ENCODE measurements around the gene UHRF1.

DNA sequence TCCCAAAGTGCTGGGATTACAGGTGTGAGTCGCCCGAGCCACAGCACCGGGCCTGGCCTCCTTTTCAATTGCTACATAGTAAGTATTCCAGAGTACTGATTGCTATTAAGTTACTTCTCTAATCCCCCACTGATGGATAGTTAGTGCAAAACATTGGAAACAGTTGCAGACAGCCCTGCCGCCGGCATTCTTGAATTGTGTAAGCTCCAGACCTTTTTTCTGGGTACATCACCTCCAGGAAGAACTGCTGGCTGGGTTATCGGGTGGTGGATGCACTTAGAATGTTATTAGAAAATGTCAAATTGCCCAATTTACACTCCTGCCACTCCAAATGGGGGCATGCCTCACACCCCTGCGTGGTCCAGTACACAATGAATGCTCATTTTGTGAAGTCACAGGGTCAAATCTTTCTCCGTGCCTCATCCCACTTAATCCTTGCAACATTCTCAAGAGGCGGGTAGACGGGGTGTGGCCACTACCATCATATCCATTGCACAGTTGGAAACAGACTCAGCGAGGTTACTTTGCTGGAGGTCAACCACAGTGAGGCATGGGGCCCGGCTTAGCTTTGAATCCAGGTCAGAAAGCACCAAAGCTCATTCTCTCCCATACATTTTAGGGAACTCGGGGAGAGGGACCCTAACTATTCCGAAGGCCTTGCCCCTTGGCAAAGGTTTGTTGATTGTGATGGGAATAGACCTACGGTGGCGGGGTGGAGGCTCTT, 58.6 kb downstream of the UHRF1 start:
- TF ChIP-seq, protein P1, sequence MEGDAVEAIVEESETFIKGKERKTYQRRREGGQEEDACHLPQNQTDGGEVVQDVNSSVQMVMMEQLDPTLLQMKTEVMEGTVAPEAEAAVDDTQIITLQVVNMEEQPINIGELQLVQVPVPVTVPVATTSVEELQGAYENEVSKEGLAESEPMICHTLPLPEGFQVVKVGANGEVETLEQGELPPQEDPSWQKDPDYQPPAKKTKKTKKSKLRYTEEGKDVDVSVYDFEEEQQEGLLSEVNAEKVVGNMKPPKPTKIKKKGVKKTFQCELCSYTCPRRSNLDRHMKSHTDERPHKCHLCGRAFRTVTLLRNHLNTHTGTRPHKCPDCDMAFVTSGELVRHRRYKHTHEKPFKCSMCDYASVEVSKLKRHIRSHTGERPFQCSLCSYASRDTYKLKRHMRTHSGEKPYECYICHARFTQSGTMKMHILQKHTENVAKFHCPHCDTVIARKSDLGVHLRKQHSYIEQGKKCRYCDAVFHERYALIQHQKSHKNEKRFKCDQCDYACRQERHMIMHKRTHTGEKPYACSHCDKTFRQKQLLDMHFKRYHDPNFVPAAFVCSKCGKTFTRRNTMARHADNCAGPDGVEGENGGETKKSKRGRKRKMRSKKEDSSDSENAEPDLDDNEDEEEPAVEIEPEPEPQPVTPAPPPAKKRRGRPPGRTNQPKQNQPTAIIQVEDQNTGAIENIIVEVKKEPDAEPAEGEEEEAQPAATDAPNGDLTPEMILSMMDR (IDR thresholded peaks at IDR 0.05; ENCODE audit: low read depth, low read length, poor library complexity, severe bottlenecking) = no peak
- TF ChIP-seq EZH2phosphoT487 (IDR thresholded peaks at IDR 0.05; ENCODE audit: borderline replicate concordance, low read length) = no peak
